HG03135 (cell line): ENCODE measurements around the gene C3orf80.
"Not testable (repeated sequence)": the region's sequence is repeated elsewhere in the genome, so short reads cannot be mapped to it uniquely, and the experiment has no call there.

Experiments
- ATAC-seq: cut with Tn5 transposase; IDR thresholded peaks from one replicate; pipeline ENCODE4 v1.9.1; 2021; ENCODE audit warnings: mild to moderate bottlenecking, moderate library complexity; ENCODE audit not compliant: unreplicated experiment

C3orf80 gene

GRCh38 chr3:160210799-160211221 lies 14.4 kb upstream of the C3orf80 start:
- no peak for ATAC-seq

GRCh38 chr3:160213191-160213590 lies 12.0 kb upstream of the C3orf80 start:
- ATAC-seq, result no peak

- no peak for ATAC-seq
Observed at GRCh38 chr3:160217675-160218074, 7.5 kb upstream of the C3orf80 start.

GRCh38 chr3:160218136-160218535 lies 7.1 kb upstream of the C3orf80 start:
- no peak for ATAC-seq

GRCh38 chr3:160220038-160220437 lies 5.2 kb upstream of the C3orf80 start:
- ATAC-seq, result no peak

GRCh38 chr3:160221019-160221418 lies 4.2 kb upstream of the C3orf80 start:
- ATAC-seq, result no peak

GRCh38 chr3:160224256-160224655 lies 966 bp upstream of the C3orf80 start:
- no peak for ATAC-seq

- no peak for ATAC-seq
Observed at GRCh38 chr3:160224811-160225175, 429 bp upstream of the C3orf80 start.

- ATAC-seq, result no peak
Observed at GRCh38 chr3:160226026-160226907, 1.0 kb downstream of the C3orf80 start.

- ATAC-seq, result no peak
Observed at GRCh38 chr3:160227419-160227818, 2.2 kb downstream of the C3orf80 start.

- no peak for ATAC-seq
Observed at GRCh38 chr3:160232014-160232413, 6.8 kb downstream of the C3orf80 start.

GRCh38 chr3:160240719-160241118 lies 15.5 kb downstream of the C3orf80 start:
- not testable (repeated sequence) for ATAC-seq

GRCh38 chr3:160245261-160245800 lies 20.1 kb downstream of the C3orf80 start:
- ATAC-seq, result no peak

- no peak for ATAC-seq
Observed at GRCh38 chr3:160247766-160248165, 22.5 kb downstream of the C3orf80 start.

- ATAC-seq, result no peak
Observed at GRCh38 chr3:160253298-160253697, 28.1 kb downstream of the C3orf80 start.

- ATAC-seq, result no peak
Observed at GRCh38 chr3:160257606-160258005, 32.4 kb downstream of the C3orf80 start.

GRCh38 chr3:160259589-160259988 lies 34.4 kb downstream of the C3orf80 start:
- ATAC-seq, result no peak

- ATAC-seq, result no peak
Observed at GRCh38 chr3:160260587-160261270, 35.5 kb downstream of the C3orf80 start.

GRCh38 chr3:160265088-160265487 lies 39.9 kb downstream of the C3orf80 start:
- no peak for ATAC-seq
